Neural cell (in vitro differentiated cells): Measurements from ENCODE around the gene NINL. TPM values are rescaled to one million over a fixed set of nuclear protein-coding genes. Genes with fewer than 3 reads are reported as not detected.

Source experiments
- H2AFZ ChIP-seq: fragments of 200-600, 300-800 bp; sonication (generic), shearing (Covaris generic); 2 replicates; pipeline ENCODE4 v1.6.0; 2014; ENCODE audit warnings: low read depth, mild to moderate bottlenecking, antibody characterized with exemption, low read length, moderate library complexity
- H3F3A ChIP-seq: fragments of 200-600 bp; shearing (Covaris generic); 2 replicates; pipeline ENCODE4 v1.6.1; 2016; ENCODE audit warnings: mild to moderate bottlenecking, moderate library complexity, mixed read lengths, antibody characterized with exemption, low read length; ENCODE audit not compliant: insufficient read depth, poor library complexity, severe bottlenecking
- H3K27ac ChIP-seq: fragments of 200-600, 300-800 bp; sonication (generic), shearing (Covaris generic); 2 replicates; pipeline ENCODE4 v1.5.1; 2014; ENCODE audit warnings: mild to moderate bottlenecking, low read length, moderate library complexity
- H3K27me3 ChIP-seq: fragments of 300-800, 200-600 bp; sonication (generic), shearing (Covaris generic); 2 replicates; pipeline ENCODE4 v1.6.0; 2014; ENCODE audit warnings: mild to moderate bottlenecking, low read depth, low read length, moderate library complexity; ENCODE audit not compliant: insufficient read depth
- H3K36me3 ChIP-seq: fragments of 300-800, 200-600 bp; sonication (generic), shearing (Covaris generic); 2 replicates; pipeline ENCODE4 v1.5.1; 2014; ENCODE audit warnings: mild to moderate bottlenecking, antibody characterized with exemption, low read length, moderate library complexity; ENCODE audit not compliant: insufficient read depth
- H3K4me2 ChIP-seq: fragments of 300-800, 200-600 bp; sonication (generic), shearing (Covaris generic); 2 replicates; pipeline ENCODE4 v1.6.0; 2014; ENCODE audit warnings: mild to moderate bottlenecking, low read length
- H3K4me3 ChIP-seq: fragments of 300-800, 200-600 bp; sonication (generic), shearing (Covaris generic); 2 replicates; pipeline ENCODE4 v1.5.1; 2014; ENCODE audit warnings: mild to moderate bottlenecking, low read length, moderate library complexity
- H3K79me2 ChIP-seq: fragments of 200-600 bp; shearing (Covaris generic); replicated peaks from 2 replicates; pipeline ENCODE4 v1.6.0; 2014; ENCODE audit warnings: mild to moderate bottlenecking, low read length, moderate library complexity; ENCODE audit not compliant: insufficient read depth
- H3K9ac ChIP-seq: fragments of 300-800, 200-600 bp; sonication (generic), shearing (Covaris generic); 2 replicates; pipeline ENCODE4 v1.6.1; 2016; ENCODE audit warnings: mild to moderate bottlenecking, low read length, mixed read lengths
- H3K9me2 ChIP-seq: fragments of 200-600 bp; shearing (Covaris generic); 2 replicates; pipeline ENCODE4 v1.6.1; 2016; ENCODE audit warnings: mild to moderate bottlenecking, low read length, mixed read lengths; ENCODE audit not compliant: insufficient read depth
- H3K9me3 ChIP-seq: fragments of 200-600, 300-800 bp; sonication (generic), shearing (Covaris generic); 2 replicates; pipeline ENCODE4 v1.6.1; 2016; ENCODE audit warnings: mild to moderate bottlenecking, mixed run types, low read length, moderate library complexity, mixed read lengths
- H4K20me1 ChIP-seq: fragments of 200-600 bp; shearing (Covaris generic); 2 replicates; pipeline ENCODE4 v1.6.1; 2016; ENCODE audit warnings: mild to moderate bottlenecking, mixed run types; ENCODE audit not compliant: insufficient read depth
- CTCF ChIP-seq: fragments of 450-650 bp; IDR thresholded peaks from 2 replicates; pipeline ENCODE4 v1.5.1; 2014; ENCODE audit warnings: antibody characterized with exemption, mild to moderate bottlenecking, moderate library complexity; ENCODE audit not compliant: poor library complexity, severe bottlenecking
- EP300 ChIP-seq: fragments of 450-650 bp; conservative IDR thresholded peaks from 2 replicates; pipeline ENCODE4 v1.6.1; 2014; ENCODE audit warnings: antibody characterized with exemption, mild to moderate bottlenecking, moderate library complexity; ENCODE audit not compliant: poor library complexity, severe bottlenecking
- EZH2 ChIP-seq: fragments of 200-600, 300-800 bp; shearing (Covaris generic), sonication (generic); IDR thresholded peaks from 2 replicates; pipeline ENCODE4 v1.6.1; 2014; ENCODE audit warnings: antibody characterized with exemption, low read length, borderline replicate concordance, mild to moderate bottlenecking; ENCODE audit not compliant: insufficient read depth, poor library complexity, severe bottlenecking
- MXI1 ChIP-seq: fragments of 450-650 bp; conservative IDR thresholded peaks from 2 replicates; pipeline ENCODE4 v1.6.1; 2014; ENCODE audit warnings: antibody characterized with exemption, mild to moderate bottlenecking; ENCODE audit not compliant: poor library complexity, severe bottlenecking
- POLR2AphosphoS5 ChIP-seq: IDR thresholded peaks from 2 replicates; pipeline ENCODE4 v1.6.1; 2012
- RAD21 ChIP-seq: fragments of 450-650 bp; conservative IDR thresholded peaks from 2 replicates; pipeline ENCODE4 v1.6.1; 2014; ENCODE audit warnings: antibody characterized with exemption, mild to moderate bottlenecking, moderate library complexity
- REST ChIP-seq: IDR thresholded peaks from 2 replicates; pipeline ENCODE4 v1.6.1; 2012; ENCODE audit warnings: borderline replicate concordance
- SMC3 ChIP-seq: fragments of 450-650 bp; conservative IDR thresholded peaks from 2 replicates; pipeline ENCODE4 v1.6.1; 2014; ENCODE audit warnings: antibody characterized with exemption, mild to moderate bottlenecking, moderate library complexity; ENCODE audit not compliant: poor library complexity
- TAF1 ChIP-seq: IDR thresholded peaks from 2 replicates; pipeline ENCODE4 v1.6.1; 2012; ENCODE audit warnings: low read depth
- polyA plus RNA-seq: library from polyadenylated mRNA; depleted of rRNA; stranded (reverse); fragments of >200 nt; gene quantifications from 2 replicates; pipeline ENCODE4 v1.2.3, GENCODE V29; 2014

The NINL gene
- polyA plus RNA-seq, 1 donor from 2014 or later: 49.6 TPM

GRCh38 chr20:25514195-25514594, 71.1 kb downstream of the NINL start:
- Histone ChIP-seq H4K20me1 (no peaks in the 10 kb centered on the region), H3K79me2 (no peaks in the 10 kb centered on the region), H3F3A (no peaks in the 10 kb centered on the region), H3K27me3 (no peaks in the 10 kb centered on the region), H3K4me3 (no peak overlapping the region), H3K27ac (no peak overlapping the region), H3K36me3 (peaks cover 12% of the 10 kb centered on the region), H3K9me2 (no peaks in the 10 kb centered on the region), H3K9me3 (peaks cover 13% of the 10 kb centered on the region), H3K9ac (no peak overlapping the region), H3K4me2 (no peak overlapping the region), H2AFZ (no peak overlapping the region)
- TF ChIP-seq REST (no peak), CTCF (no peak), MXI1 (no peak), TAF1 (no peak), EZH2 (no peak), SMC3 (no peak), EP300 (no peak), RAD21 (no peak), POLR2AphosphoS5 (no peak)

- H2AFZ ChIP-seq: no peak overlapping the region
- TF ChIP-seq TAF1: no peak
- no peak for TF ChIP-seq SMC3
- TF ChIP-seq RAD21: no peak
- TF ChIP-seq REST: no peak
- TF ChIP-seq CTCF: no peak
- no peak for TF ChIP-seq MXI1
- no peak for TF ChIP-seq POLR2AphosphoS5
- no peak for TF ChIP-seq EP300
- no peaks in the 10 kb centered on the region for H3K79me2 ChIP-seq
- no peaks in the 10 kb centered on the region for H3F3A ChIP-seq
- no peak overlapping the region for H3K9ac ChIP-seq
- H3K4me2 ChIP-seq: no peak overlapping the region
- H3K27ac ChIP-seq: no peak overlapping the region
- no peaks in the 10 kb centered on the region for H4K20me1 ChIP-seq
- no peak overlapping the region for H3K4me3 ChIP-seq
- H3K9me3 ChIP-seq: peaks cover 13% of the 10 kb centered on the region
- no peaks in the 10 kb centered on the region for H3K27me3 ChIP-seq
- peaks cover 12% of the 10 kb centered on the region for H3K36me3 ChIP-seq
- H3K9me2 ChIP-seq: no peaks in the 10 kb centered on the region
Measured at GRCh38 chr20:25512709-25513108, 72.6 kb downstream of the NINL start.
